ENCODE data around the gene FBXO7. TPM values are rescaled to one million over a fixed set of nuclear protein-coding genes. Genes with fewer than 3 reads are reported as not detected.

FBXO7 gene
- total and polyA plus RNA-seq, 2 experiments from 2014 or later, result 38.6 to 68.5 TPM

DNA sequence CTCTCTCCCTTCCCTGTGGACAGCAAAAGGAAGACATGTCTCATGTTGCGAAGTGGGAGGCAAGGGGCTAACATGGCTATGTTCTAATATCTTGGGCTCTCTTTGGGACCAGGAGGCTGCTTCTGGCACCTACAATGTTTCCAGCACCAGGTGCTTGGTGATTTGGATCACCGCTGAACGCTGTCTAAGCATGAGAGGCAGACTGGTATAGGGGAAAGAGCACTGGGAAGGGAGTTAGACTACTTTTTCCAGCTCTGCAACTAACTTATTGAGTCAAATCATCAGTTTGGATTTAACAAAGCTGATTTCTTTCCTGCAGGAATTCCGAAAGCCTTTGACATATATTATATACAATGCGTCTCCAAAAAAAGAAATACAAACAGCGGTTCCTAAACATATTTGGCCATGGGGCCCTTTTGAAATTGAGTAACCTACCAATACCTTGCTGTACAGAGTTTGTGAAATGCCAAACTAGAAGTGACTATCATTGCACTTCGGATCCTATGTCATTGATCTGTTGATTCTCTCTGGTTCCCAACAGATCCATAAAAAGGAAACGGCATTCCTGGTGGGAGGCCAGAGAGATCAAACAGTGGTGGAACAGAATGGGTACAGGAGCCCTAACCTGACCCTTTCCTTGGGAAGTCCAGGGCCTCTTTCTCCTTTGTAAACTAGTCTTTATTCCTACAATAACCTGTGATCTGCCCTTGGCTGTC lies 37.8 kb downstream of the FBXO7 start:
- no peaks in the 10 kb centered on the region for H3K36me3 ChIP-seq (ENCODE audit: insufficient read depth)
- DNase-seq (ENCODE audit: low spot score), result no peak
- no peaks in the 10 kb centered on the region for H3K79me2 ChIP-seq (replicated peaks; ENCODE audit: insufficient read depth)
- ATAC-seq, result no peak
- Mint-ChIP-seq H3K4me3 (no peak overlapping the region), H3K27me3 (ENCODE audit: insufficient read depth, low read depth, poor library complexity) (peaks cover 9% of the 10 kb centered on the region), H3K9me3 (peaks cover 5% of the 10 kb centered on the region; the same call in 2 of the 3 replicates), H3K4me1 (peaks cover 9% of the 10 kb centered on the region; the same call in 2 of the 3 replicates), H3K36me3 (ENCODE audit: low read depth) (peaks cover 27% of the 10 kb centered on the region), H3K27ac (no peak overlapping the region)
- no peaks in the 10 kb centered on the region; the same call in 1 of the 2 replicates for H4K20me1 ChIP-seq (replicated peaks; ENCODE audit: insufficient read depth)
- no peak overlapping the region for H3K27ac ChIP-seq (ENCODE audit: low read depth)
- no peak overlapping the region for H2AFZ ChIP-seq
- no peaks in the 10 kb centered on the region for H3F3A ChIP-seq (replicated peaks; ENCODE audit: low read depth)
- H3K9me2 ChIP-seq (ENCODE audit: insufficient read depth), result no peaks in the 10 kb centered on the region; the same call in 1 of the 2 replicates
- no peak overlapping the region for H3K4me3 ChIP-seq
- no peaks in the 10 kb centered on the region for H3K27me3 ChIP-seq (ENCODE audit: insufficient read depth)
- TF ChIP-seq EZH2 (IDR thresholded peaks at IDR 0.05; ENCODE audit: low read depth, unreplicated experiment) (no peak), EZH2phosphoT487 (IDR thresholded peaks at IDR 0.05; ENCODE audit: unreplicated experiment) (no peak), NANOG (IDR thresholded peaks at IDR 0.05; ENCODE audit: borderline replicate concordance) (no peak), ZNF114 (CRISPR knock-in tag; IDR thresholded peaks at IDR 0.05) (no peak), JUNB (IDR thresholded peaks at IDR 0.05; ENCODE audit: unreplicated experiment) (no peak), STAT1 (IDR thresholded peaks at IDR 0.05; ENCODE audit: unreplicated experiment) (no peak)
- TF ChIP-seq, protein P1, sequence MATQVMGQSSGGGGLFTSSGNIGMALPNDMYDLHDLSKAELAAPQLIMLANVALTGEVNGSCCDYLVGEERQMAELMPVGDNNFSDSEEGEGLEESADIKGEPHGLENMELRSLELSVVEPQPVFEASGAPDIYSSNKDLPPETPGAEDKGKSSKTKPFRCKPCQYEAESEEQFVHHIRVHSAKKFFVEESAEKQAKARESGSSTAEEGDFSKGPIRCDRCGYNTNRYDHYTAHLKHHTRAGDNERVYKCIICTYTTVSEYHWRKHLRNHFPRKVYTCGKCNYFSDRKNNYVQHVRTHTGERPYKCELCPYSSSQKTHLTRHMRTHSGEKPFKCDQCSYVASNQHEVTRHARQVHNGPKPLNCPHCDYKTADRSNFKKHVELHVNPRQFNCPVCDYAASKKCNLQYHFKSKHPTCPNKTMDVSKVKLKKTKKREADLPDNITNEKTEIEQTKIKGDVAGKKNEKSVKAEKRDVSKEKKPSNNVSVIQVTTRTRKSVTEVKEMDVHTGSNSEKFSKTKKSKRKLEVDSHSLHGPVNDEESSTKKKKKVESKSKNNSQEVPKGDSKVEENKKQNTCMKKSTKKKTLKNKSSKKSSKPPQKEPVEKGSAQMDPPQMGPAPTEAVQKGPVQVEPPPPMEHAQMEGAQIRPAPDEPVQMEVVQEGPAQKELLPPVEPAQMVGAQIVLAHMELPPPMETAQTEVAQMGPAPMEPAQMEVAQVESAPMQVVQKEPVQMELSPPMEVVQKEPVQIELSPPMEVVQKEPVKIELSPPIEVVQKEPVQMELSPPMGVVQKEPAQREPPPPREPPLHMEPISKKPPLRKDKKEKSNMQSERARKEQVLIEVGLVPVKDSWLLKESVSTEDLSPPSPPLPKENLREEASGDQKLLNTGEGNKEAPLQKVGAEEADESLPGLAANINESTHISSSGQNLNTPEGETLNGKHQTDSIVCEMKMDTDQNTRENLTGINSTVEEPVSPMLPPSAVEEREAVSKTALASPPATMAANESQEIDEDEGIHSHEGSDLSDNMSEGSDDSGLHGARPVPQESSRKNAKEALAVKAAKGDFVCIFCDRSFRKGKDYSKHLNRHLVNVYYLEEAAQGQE (IDR thresholded peaks at IDR 0.05; ENCODE audit: unreplicated experiment), result no peak
- TF ChIP-seq, protein P2, sequence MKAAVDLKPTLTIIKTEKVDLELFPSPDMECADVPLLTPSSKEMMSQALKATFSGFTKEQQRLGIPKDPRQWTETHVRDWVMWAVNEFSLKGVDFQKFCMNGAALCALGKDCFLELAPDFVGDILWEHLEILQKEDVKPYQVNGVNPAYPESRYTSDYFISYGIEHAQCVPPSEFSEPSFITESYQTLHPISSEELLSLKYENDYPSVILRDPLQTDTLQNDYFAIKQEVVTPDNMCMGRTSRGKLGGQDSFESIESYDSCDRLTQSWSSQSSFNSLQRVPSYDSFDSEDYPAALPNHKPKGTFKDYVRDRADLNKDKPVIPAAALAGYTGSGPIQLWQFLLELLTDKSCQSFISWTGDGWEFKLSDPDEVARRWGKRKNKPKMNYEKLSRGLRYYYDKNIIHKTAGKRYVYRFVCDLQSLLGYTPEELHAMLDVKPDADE (IDR thresholded peaks at IDR 0.05), result no peak
- H3K4me2 ChIP-seq, result no peak overlapping the region
- peaks cover 9% of the 10 kb centered on the region for H3K4me1 ChIP-seq (ENCODE audit: insufficient read depth)

DNA sequence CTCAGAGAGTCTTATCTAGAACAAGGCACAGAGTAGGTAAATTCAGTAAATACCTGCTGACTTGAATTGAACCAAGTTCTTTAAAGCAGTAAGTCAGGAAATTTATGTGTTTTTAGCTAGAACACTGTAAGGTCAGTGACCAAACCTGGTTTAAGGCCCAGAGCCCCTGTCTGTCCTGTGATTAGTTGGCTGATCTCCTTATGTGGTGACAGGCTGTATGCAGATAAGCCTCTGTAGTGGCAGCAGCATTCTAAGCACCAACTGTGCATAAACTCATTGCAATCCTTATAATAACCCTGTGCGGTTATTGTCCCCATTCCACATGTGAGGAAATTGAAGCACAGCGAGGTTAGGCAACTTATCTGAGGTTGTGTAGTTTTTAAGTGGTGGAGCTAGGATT lies 40.5 kb downstream of the FBXO7 start:
- DNase-seq (ENCODE audit: low spot score) (no peak), ATAC-seq (no peak)
- no peaks in the 10 kb centered on the region for H3K9me2 ChIP-seq (ENCODE audit: insufficient read depth)
- H3K4me2 ChIP-seq, result no peak overlapping the region
- H3K4me1 ChIP-seq (ENCODE audit: insufficient read depth), result no peaks in the 10 kb centered on the region
- H3K27ac Mint-ChIP-seq, result no peak overlapping the region
- no peak overlapping the region for H2AFZ ChIP-seq
- no peak overlapping the region for H3K27ac ChIP-seq (ENCODE audit: low read depth)
- no peak overlapping the region for H3K4me3 ChIP-seq
- no peaks in the 10 kb centered on the region for H3K79me2 ChIP-seq (replicated peaks; ENCODE audit: insufficient read depth)
- peaks cover 44% of the 10 kb centered on the region for H3K36me3 Mint-ChIP-seq (ENCODE audit: low read depth)
- H3K4me1 Mint-ChIP-seq, result no peaks in the 10 kb centered on the region
- no peaks in the 10 kb centered on the region; the same call in 1 of the 2 replicates for H4K20me1 ChIP-seq (replicated peaks; ENCODE audit: insufficient read depth)
- no peaks in the 10 kb centered on the region for H3K36me3 ChIP-seq (ENCODE audit: insufficient read depth)
- no peak for TF ChIP-seq STAT1 (IDR thresholded peaks at IDR 0.05; ENCODE audit: unreplicated experiment)
- no peak for TF ChIP-seq POLR2AphosphoS5 (IDR thresholded peaks at IDR 0.05; ENCODE audit: low read depth)
- TF ChIP-seq CREB1 (CRISPR knock-in tag; IDR thresholded peaks at IDR 0.05; ENCODE audit: low read depth), result no peak
- no peak for TF ChIP-seq ZNF114 (CRISPR knock-in tag; IDR thresholded peaks at IDR 0.05)
- no peak for TF ChIP-seq EZH2 (IDR thresholded peaks at IDR 0.05; ENCODE audit: low read depth, unreplicated experiment)
- TF ChIP-seq, protein P3, sequence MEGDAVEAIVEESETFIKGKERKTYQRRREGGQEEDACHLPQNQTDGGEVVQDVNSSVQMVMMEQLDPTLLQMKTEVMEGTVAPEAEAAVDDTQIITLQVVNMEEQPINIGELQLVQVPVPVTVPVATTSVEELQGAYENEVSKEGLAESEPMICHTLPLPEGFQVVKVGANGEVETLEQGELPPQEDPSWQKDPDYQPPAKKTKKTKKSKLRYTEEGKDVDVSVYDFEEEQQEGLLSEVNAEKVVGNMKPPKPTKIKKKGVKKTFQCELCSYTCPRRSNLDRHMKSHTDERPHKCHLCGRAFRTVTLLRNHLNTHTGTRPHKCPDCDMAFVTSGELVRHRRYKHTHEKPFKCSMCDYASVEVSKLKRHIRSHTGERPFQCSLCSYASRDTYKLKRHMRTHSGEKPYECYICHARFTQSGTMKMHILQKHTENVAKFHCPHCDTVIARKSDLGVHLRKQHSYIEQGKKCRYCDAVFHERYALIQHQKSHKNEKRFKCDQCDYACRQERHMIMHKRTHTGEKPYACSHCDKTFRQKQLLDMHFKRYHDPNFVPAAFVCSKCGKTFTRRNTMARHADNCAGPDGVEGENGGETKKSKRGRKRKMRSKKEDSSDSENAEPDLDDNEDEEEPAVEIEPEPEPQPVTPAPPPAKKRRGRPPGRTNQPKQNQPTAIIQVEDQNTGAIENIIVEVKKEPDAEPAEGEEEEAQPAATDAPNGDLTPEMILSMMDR (conservative IDR thresholded peaks at IDR 0.05; ENCODE audit: low read depth in 2 of 2), result no peak
- TF ChIP-seq JUNB (IDR thresholded peaks at IDR 0.05; ENCODE audit: unreplicated experiment), result no peak
- TF ChIP-seq NANOG (IDR thresholded peaks at IDR 0.05; ENCODE audit: borderline replicate concordance), result no peak
- TF ChIP-seq ZNF331 (CRISPR knock-in tag; IDR thresholded peaks at IDR 0.05; ENCODE audit: low read depth), result no peak
- TF ChIP-seq, protein P2 (IDR thresholded peaks at IDR 0.05), result no peak
- no peaks in the 10 kb centered on the region for H3K27me3 ChIP-seq (ENCODE audit: insufficient read depth)
- no peak overlapping the region for H3K4me3 Mint-ChIP-seq
- H3K9me3 Mint-ChIP-seq, result peaks cover 12% of the 10 kb centered on the region
- peaks cover 7% of the 10 kb centered on the region for H3K27me3 Mint-ChIP-seq (ENCODE audit: insufficient read depth, low read depth, poor library complexity)
- no peaks in the 10 kb centered on the region for H3F3A ChIP-seq (replicated peaks; ENCODE audit: low read depth)
